BJ (cell line): ENCODE measurements around the gene SUGT1. TPM values are rescaled to one million over a fixed set of nuclear protein-coding genes. Genes with fewer than 3 reads are reported as not detected.

Experiments
- CTCF ChIA-PET: fragments of 350-600 bp; formaldehyde crosslinking; extraction: SDS; loops from one replicate; lab custom pipeline; 2021; ENCODE audit warnings: antibody characterized with exemption, inconsistent platforms; lab: Yijun Ruan, JAX
- POLR2A ChIA-PET: fragments of 300-600 bp; sonication (Branson Sonifier 250); formaldehyde crosslinking; extraction: SDS; loops from one replicate; lab custom pipeline; 2021; ENCODE audit warnings: antibody characterized with exemption; lab: Charles Lee
- DNase-seq: peaks from one replicate; pipeline ENCODE4 v3.0.0-alpha.2; 2011; ENCODE audit warnings: low read depth
- H3K27me3 ChIP-seq: 2 replicates; pipeline ENCODE4 v1.6.0; 2011; ENCODE audit warnings: low read length; ENCODE audit not compliant: control insufficient read depth, insufficient read depth
- H3K36me3 ChIP-seq: 2 replicates; pipeline ENCODE4 v1.5.1; 2011; ENCODE audit warnings: low read length; ENCODE audit not compliant: control insufficient read depth, insufficient read depth
- H3K4me3 ChIP-seq: 2 replicates; pipeline ENCODE4 v1.5.1; 2011; ENCODE audit warnings: low read depth, mild to moderate bottlenecking, control low read depth, low read length
- CTCF ChIP-seq: IDR thresholded peaks from 2 replicates; pipeline ENCODE4 v1.5.1; 2011; ENCODE audit warnings: low read depth, mild to moderate bottlenecking, control low read depth, inconsistent platforms, low read length, moderate library complexity; ENCODE audit not compliant: insufficient read depth
- polyA plus RNA-seq: library from polyadenylated mRNA; depleted of rRNA; stranded (reverse); fragments of >200 nt; gene quantifications from 2 replicates; pipeline ENCODE4 v1.2.3, GENCODE V29; 2011

Gene SUGT1
- polyA plus RNA-seq, 1 experiment = 28.5 TPM

GRCh38 chr13:52642131-52642530 is 10.5 kb upstream of the SUGT1 start, which contains the start of gene HNRNPA1L2:
HNRNPA1L2 (plus strand) TSS chr13:52642431; CDS start chr13:52642493, 62 bp downstream.
- no peak within 1 kb of the TSS for H3K4me3 ChIP-seq
- no peak for DNase-seq
- POLR2A ChIA-PET = no interaction called here
- CTCF ChIA-PET = no interaction called here
- H3K36me3 ChIP-seq = peaks cover 3% of the 10 kb centered on the region
- no peaks in the 10 kb centered on the region for H3K27me3 ChIP-seq
- no peak for TF ChIP-seq CTCF

- Histone ChIP-seq H3K27me3 (no peaks in the 10 kb centered on the region), H3K36me3 (peaks cover 3% of the 10 kb centered on the region), H3K4me3 (no peak overlapping the region)
- no peak for DNase-seq
- ChIA-PET CTCF (no interaction called here), POLR2A (no interaction called here)
- TF ChIP-seq CTCF = no peak
Observed at GRCh38 chr13:52644108-52644507, 8.5 kb upstream of the SUGT1 start.

- POLR2A ChIA-PET = no interaction called here
Observed at GRCh38 chr13:52646967-52647366, 5.7 kb upstream of the SUGT1 start.

GRCh38 chr13:52650731-52651130 is 1.9 kb upstream of the SUGT1 start:
- POLR2A ChIA-PET = no interaction called here
- Histone ChIP-seq H3K27me3 (no peaks in the 10 kb centered on the region), H3K4me3 (peak overlapping the region; percentile 74), H3K36me3 (peaks cover 2% of the 10 kb centered on the region; the same call in 1 of the 2 replicates)
- CTCF ChIA-PET = no interaction called here
- no peak for DNase-seq
- no peak for TF ChIP-seq CTCF

More at GRCh38 chr13:52646967-52647366, 5.7 kb upstream of the SUGT1 start:
- Histone ChIP-seq H3K36me3 (peaks cover 2% of the 10 kb centered on the region; the same call in 1 of the 2 replicates), H3K4me3 (no peak overlapping the region), H3K27me3 (no peaks in the 10 kb centered on the region)
- DNase-seq = no peak
- TF ChIP-seq CTCF = no peak
- CTCF ChIA-PET = no interaction called here

- ChIA-PET CTCF (interaction anchor here (0.7 to 2.5 kb wide), 3 partner anchors 35 to 316 kb away, joined by 3 to 11 read pairs (median 3); no protein-coding TSS in a partner anchor), POLR2A (interaction anchor here (2.4 kb wide), 1 partner anchor 34 kb away, joined by 12 read pairs; no protein-coding TSS in a partner anchor)
- Histone ChIP-seq H3K4me3 (peak overlapping the region; percentile 74), H3K36me3 (peaks cover 2% of the 10 kb centered on the region; the same call in 1 of the 2 replicates), H3K27me3 (no peaks in the 10 kb centered on the region)
- DNase-seq = no peak
- TF ChIP-seq CTCF = no peak
Observed at GRCh38 chr13:52651897-52652195, 790 bp upstream of the SUGT1 start.
